Spleen (tissue), 11 donors: ENCODE measurements around the gene ADORA2A. TPM values are rescaled to one million over a fixed set of nuclear protein-coding genes. Genes with fewer than 3 reads are reported as not detected.

ENCODE experiments used
- DNase-seq: peaks from one replicate; pipeline ENCODE4 v3.0.0-alpha.2; 2020
- H3K27ac ChIP-seq, 8 donors: fragments of 200-600 bp; sonication (generic) in 7 of 8; 1 replicate in 4 of 8; 2 replicates in 4 of 8; pipeline versions ENCODE4 v1.5.0 to v1.8.0; 2016 to 2021; ENCODE audit warnings: inconsistent platforms in 4 of 8, mild to moderate bottlenecking in 4 of 8, moderate library complexity in 1 of 8
- H3K27me3 ChIP-seq, 7 donors: fragments of 200-600 bp; sonication (generic) in 6 of 7; replicated peaks in 1 of 7; 1 replicate in 4 of 7; 2 replicates in 3 of 7; pipeline versions ENCODE4 v1.5.0 to v1.8.0; 2016 to 2021; ENCODE audit warnings: inconsistent platforms in 3 of 7, mild to moderate bottlenecking in 1 of 7
- H3K36me3 ChIP-seq, 6 donors: fragments of 200-600 bp; sonication (generic) in 5 of 6; 1 replicate in 4 of 6; 2 replicates in 2 of 6; pipeline versions ENCODE4 v1.5.0 to v1.8.0; 2016 to 2021; ENCODE audit warnings: inconsistent platforms in 2 of 6
- H3K4me1 ChIP-seq, 6 donors: fragments of 200-600 bp; sonication (generic) in 5 of 6; 1 replicate in 3 of 6; 2 replicates in 3 of 6; pipeline versions ENCODE4 v1.5.0 to v1.8.0; 2016 to 2021; ENCODE audit warnings: inconsistent platforms in 3 of 6
- H3K4me3 ChIP-seq, 8 donors: fragments of 200-600 bp; sonication (generic) in 7 of 8; 1 replicate in 4 of 8; 2 replicates in 4 of 8; pipeline versions ENCODE4 v1.5.0 to v1.8.0; 2016 to 2021; ENCODE audit warnings: inconsistent platforms in 4 of 8, mild to moderate bottlenecking in 4 of 8, moderate library complexity in 2 of 8
- H3K9me3 ChIP-seq, 8 donors: fragments of 200-600 bp; sonication (generic) in 7 of 8; 1 replicate in 4 of 8; 2 replicates in 4 of 8; pipeline versions ENCODE4 v1.5.0 to v1.8.0; 2016 to 2021; ENCODE audit warnings: inconsistent platforms in 4 of 8
- CTCF ChIP-seq, 11 experiments: fragments of 200-600 bp in 7 of 11; fragments of 450-650 bp in 4 of 11; sonication (generic) in 4 of 11; IDR thresholded peaks in 8 of 11; conservative IDR thresholded peaks in 3 of 11; 1 replicate in 7 of 11; 2 replicates in 4 of 11; pipeline versions ENCODE4 v1.4.0 to v1.8.0; 2016 to 2021; ENCODE audit warnings: antibody characterized with exemption in 11 of 11, inconsistent platforms in 4 of 11, mild to moderate bottlenecking in 1 of 11
- POLR2A ChIP-seq, 3 donors: fragments of 450-650 bp; IDR thresholded peaks; one replicate each; pipeline ENCODE4 v1.5.1; 2017; ENCODE audit warnings: antibody characterized with exemption in 3 of 3, mild to moderate bottlenecking in 1 of 3
- POLR2AphosphoS5 ChIP-seq, 3 donors: sonication (generic); formaldehyde crosslinking; IDR thresholded peaks; one replicate each; pipeline ENCODE4 v1.5.1; 2017; ENCODE audit warnings: antibody characterized with exemption in 3 of 3
- WGBS, 5 donors: extraction: QIAGEN DNeasy Blood & Tissue Kit in 3 of 5; methylation state at CpG; one replicate each; pipeline versions ENCODE4 v1.1.5 to v1.1.7; 2013 to 2018; 5-methylcytosine and 5-hydroxymethylcytosine counted together
- intact Hi-C: fragments of 100-400 bp; cut with DNase I; formaldehyde crosslinking; loops from one replicate; pipeline ENCODE4 v1.15.0; 2023; ENCODE audit warnings: low total_unique reads
- polyA plus RNA-seq, 3 donors: library from polyadenylated mRNA; stranded (reverse); fragments of 200-250 nt; gene quantifications; one replicate each; pipeline ENCODE4 v1.2.1, GENCODE V29; 2013
- total RNA-seq, 7 donors: library from RNA; depleted of rRNA in 3 of 7; stranded (reverse); fragments of >200 nt in 3 of 7; fragmentation: NEBNext Ultra II Directional in 4 of 7; extraction: Animal tissue kit (Norgen Biotek cat#: 25700) in 4 of 7; gene quantifications; one replicate each; pipeline versions ENCODE4 v1.1.0 to v1.2.1, GENCODE V29; 2016 to 2021
- donor health status: healthy with polysubstance abuse.
- donor health status: DM: no; HTN: no; CAD: no; lungs with moderate emphysema.
- donor health status: DM: no; HTN: no; CAD: no.
- donor health status: Bipolar disorder and iron deficiency.
- donor health status: healthy.
- donor health status: DM: no; HTN: no; CAD: no.
- donor health status: DM: yes; HTN: yes; CAD: no.

The ADORA2A gene
- total and polyA plus RNA-seq, 10 donors = 8.3 to 31.1 (median 20.2) TPM

GRCh38 chr22:24393012-24393559 lies 34.3 kb upstream of the ADORA2A start:
- TF ChIP-seq POLR2A (IDR thresholded peaks at IDR 0.05) (no peak), CTCF (IDR thresholded peaks at IDR 0.05 in 8 of 11, conservative IDR thresholded peaks at IDR 0.05 in 3 of 11) (no peak), POLR2AphosphoS5 (IDR thresholded peaks at IDR 0.05) (no peak)
- Histone ChIP-seq H3K4me1 (peaks cover 9 to 67% (median 21%) of the 10 kb centered on the region in 6 donors), H3K4me3 (no peak overlapping the region), H3K9me3 (no peaks in the 10 kb centered on the region), H3K27me3 (no peaks in the 10 kb centered on the region), H3K36me3 (peaks cover 3 to 59% (median 16%) of the 10 kb centered on the region in 6 donors), H3K27ac (peak overlapping the region in 5 of 8 donors; percentile 2 to 71 (median 61))
- intact Hi-C loops = no loop called here
- WGBS, 5 donors = 86 to 97% (median 96%) methylated on average over 2 of the region's 2 CpGs
- no peak for DNase-seq

- intact Hi-C loops = no loop called here
- Histone ChIP-seq H3K27ac (peak overlapping the region in 2 of 8 donors; percentile 54 to 64), H3K9me3 (no peaks in the 10 kb centered on the region), H3K36me3 (peaks cover 3 to 67% (median 17%) of the 10 kb centered on the region in 6 donors), H3K4me1 (peaks cover 9 to 74% (median 28%) of the 10 kb centered on the region in 6 donors), H3K4me3 (no peak overlapping the region), H3K27me3 (no peaks in the 10 kb centered on the region)
- 53 to 84% (median 76%) methylated on average over 3 of the region's 3 CpGs for WGBS, 5 donors
- TF ChIP-seq POLR2AphosphoS5 (IDR thresholded peaks at IDR 0.05) (no peak), CTCF (IDR thresholded peaks at IDR 0.05 in 8 of 11, conservative IDR thresholded peaks at IDR 0.05 in 3 of 11) (no peak), POLR2A (IDR thresholded peaks at IDR 0.05) (no peak)
- DNase-seq = no peak
Measured at GRCh38 chr22:24393848-24394247, 33.6 kb upstream of the ADORA2A start.

GRCh38 chr22:24394254-24394653 lies 33.1 kb upstream of the ADORA2A start:
- no peak for DNase-seq
- 70 to 93% (median 83%) methylated on average over 2 of the region's 2 CpGs for WGBS, 5 donors
- H3K27ac ChIP-seq = no peak overlapping the region
- no peak overlapping the region for H3K4me3 ChIP-seq
- H3K4me1 ChIP-seq = peaks cover 9 to 76% (median 30%) of the 10 kb centered on the region in 6 donors
- H3K27me3 ChIP-seq = no peaks in the 10 kb centered on the region
- intact Hi-C loops = no loop called here
- peaks cover 3 to 69% (median 17%) of the 10 kb centered on the region in 6 donors for H3K36me3 ChIP-seq
- H3K9me3 ChIP-seq = no peaks in the 10 kb centered on the region
- TF ChIP-seq POLR2A (IDR thresholded peaks at IDR 0.05) (no peak), CTCF (IDR thresholded peaks at IDR 0.05 in 8 of 11, conservative IDR thresholded peaks at IDR 0.05 in 3 of 11) (no peak), POLR2AphosphoS5 (IDR thresholded peaks at IDR 0.05) (no peak)

- intact Hi-C loops = no loop called here
- Histone ChIP-seq H3K4me3 (no peak overlapping the region), H3K9me3 (no peaks in the 10 kb centered on the region), H3K4me1 (peaks cover 24 to 79% (median 55%) of the 10 kb centered on the region in 6 donors), H3K27me3 (no peaks in the 10 kb centered on the region), H3K36me3 (peaks cover 3 to 61% (median 17%) of the 10 kb centered on the region in 6 donors), H3K27ac (peak overlapping the region in 6 of 8 donors; percentile 1 to 83 (median 58))
- TF ChIP-seq CTCF (IDR thresholded peaks at IDR 0.05 in 8 of 11, conservative IDR thresholded peaks at IDR 0.05 in 3 of 11) = no peak
- TF ChIP-seq POLR2AphosphoS5 (IDR thresholded peaks at IDR 0.05) = no peak
- TF ChIP-seq POLR2A (IDR thresholded peaks at IDR 0.05) = no peak
- DNase-seq = no peak
Measured at GRCh38 chr22:24398409-24398808, 29.0 kb upstream of the ADORA2A start.
